GM23248 (cell line): ENCODE results near the gene LRP3. TPM values are rescaled to one million over a fixed set of nuclear protein-coding genes. Genes with fewer than 3 reads are reported as not detected.
"Not testable (repeated sequence)": the region's sequence is repeated elsewhere in the genome, so short reads cannot be mapped to it uniquely, and the experiment has no call there.

Experiments used
- DNase-seq: peaks from one replicate; pipeline ENCODE4 v3.0.0-alpha.2; 2015
- H2AFZ ChIP-seq: fragments of 200-600 bp; sonication (generic); 2 replicates; pipeline ENCODE4 v1.6.1; 2016; ENCODE audit warnings: antibody characterized with exemption
- H3F3A ChIP-seq: fragments of 200-600 bp; sonication (generic); 2 replicates; pipeline ENCODE4 v1.6.1; 2016; ENCODE audit warnings: mild to moderate bottlenecking, antibody characterized with exemption, mixed run types; ENCODE audit not compliant: insufficient read depth
- H3K27ac ChIP-seq: fragments of 200-600 bp; sonication (generic); 2 replicates; pipeline ENCODE4 v1.5.1; 2016; ENCODE audit warnings: mild to moderate bottlenecking
- H3K27me3 ChIP-seq: fragments of 200-600 bp; sonication (generic); replicated peaks from 2 replicates; pipeline ENCODE4 v1.6.1; 2016; ENCODE audit warnings: mild to moderate bottlenecking; ENCODE audit not compliant: insufficient read depth
- H3K36me3 ChIP-seq: fragments of 200-600 bp; sonication (generic); 2 replicates; pipeline ENCODE4 v1.6.1; 2016; ENCODE audit warnings: low read depth, mild to moderate bottlenecking
- H3K4me1 ChIP-seq: fragments of 200-600 bp; sonication (generic); 2 replicates; pipeline ENCODE4 v1.6.1; 2016; ENCODE audit warnings: mild to moderate bottlenecking; ENCODE audit not compliant: insufficient read depth
- H3K4me2 ChIP-seq: fragments of 200-600 bp; sonication (generic); one replicate; pipeline ENCODE4 v1.6.1; 2016; ENCODE audit warnings: mild to moderate bottlenecking; ENCODE audit not compliant: unreplicated experiment
- H3K4me3 ChIP-seq: fragments of 200-600 bp; sonication (generic); 2 replicates; pipeline ENCODE4 v1.5.1; 2016; ENCODE audit warnings: mild to moderate bottlenecking
- H3K79me2 ChIP-seq: fragments of 200-600 bp; sonication (generic); 2 replicates; pipeline ENCODE4 v1.6.1; 2016; ENCODE audit warnings: mild to moderate bottlenecking; ENCODE audit not compliant: insufficient read depth
- H3K9ac ChIP-seq: fragments of 200-600 bp; sonication (generic); 2 replicates; pipeline ENCODE4 v1.6.1; 2016; ENCODE audit warnings: mild to moderate bottlenecking
- H3K9me2 ChIP-seq: fragments of 200-600 bp; sonication (generic); 2 replicates; pipeline ENCODE4 v1.6.1; 2016; ENCODE audit warnings: mixed run types, mild to moderate bottlenecking, moderate library complexity; ENCODE audit not compliant: insufficient read depth
- H3K9me3 ChIP-seq: fragments of 200-600 bp; sonication (generic); one replicate; pipeline ENCODE4 v1.6.1; 2017; ENCODE audit warnings: low read depth
- H4K20me1 ChIP-seq: fragments of 200-600 bp; sonication (generic); 2 replicates; pipeline ENCODE4 v1.6.0; 2016; ENCODE audit not compliant: insufficient read depth
- EZH2 ChIP-seq: fragments of 200-600 bp; sonication (generic); IDR thresholded peaks from 2 replicates; pipeline ENCODE4 v1.6.1; 2018; ENCODE audit warnings: antibody characterized with exemption, mild to moderate bottlenecking; ENCODE audit not compliant: insufficient read depth, poor library complexity, severe bottlenecking
- EZH2phosphoT487 ChIP-seq: fragments of 200-600 bp; sonication (generic); IDR thresholded peaks from 2 replicates; pipeline ENCODE4 v1.6.1; 2018; ENCODE audit warnings: antibody characterized with exemption, moderate library complexity, mild to moderate bottlenecking, low read depth; ENCODE audit not compliant: insufficient read depth
- WGBS, 2 experiments: methylation state at CpG; one replicate each; pipeline ENCODE4 v1.1.6; 2015 to 2017; ENCODE audit warnings: low lambda C conversion rate in 2 of 2, low coverage in 1 of 2; ENCODE audit errors: missing lambda C conversion rate in 2 of 2; 5-methylcytosine and 5-hydroxymethylcytosine counted together
- in situ Hi-C: fragments of 300-500 bp; cut with MboI; formaldehyde crosslinking; loops from 2 replicates; pipeline ENCODE4 v1.15.0; 2020
- polyA plus RNA-seq: library from polyadenylated mRNA; unstranded; fragments of >200 nt; fragmentation: Nextera tagmentation; extraction: Ambion mirVana; gene quantifications from 2 replicates; pipeline ENCODE4 v1.2.1, GENCODE V29; 2016
- total RNA-seq: library from RNA; depleted of rRNA; stranded (reverse); fragments of >200 nt; shearing (Covaris generic); gene quantifications from 2 replicates; pipeline ENCODE4 v1.2.3, GENCODE V29; 2014

Gene LRP3
- total and polyA plus RNA-seq, 2 experiments from 2014 or later: 2.9 to 58.3 TPM

DNA sequence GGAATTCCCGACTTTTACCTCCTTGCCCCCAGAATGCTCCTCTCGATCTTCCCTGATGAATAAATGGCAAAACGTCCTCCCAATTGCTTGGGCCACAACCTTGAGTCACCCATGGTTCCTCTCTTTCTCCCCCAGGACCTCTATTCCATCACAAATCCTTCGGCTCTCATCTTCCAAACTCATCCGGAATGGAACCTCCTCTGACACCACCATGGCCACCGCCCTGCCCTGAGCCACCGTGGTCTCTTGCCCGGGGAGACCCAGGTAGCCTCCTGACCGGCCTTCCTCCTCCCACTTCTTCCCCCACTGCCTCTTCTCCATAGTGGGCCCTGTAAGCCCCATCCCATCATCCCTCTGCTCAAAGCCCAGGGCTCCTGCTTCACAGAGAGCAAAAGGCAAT is 26.6 kb downstream of the LRP3 start:
- H3K79me2 ChIP-seq: no peaks in the 10 kb centered on the region
- no peak overlapping the region for H3K27ac ChIP-seq
- peaks cover 14% of the 10 kb centered on the region for H3K27me3 ChIP-seq
- 67 to 70% methylated on average over 9 of the region's 9 CpGs for WGBS, 2 experiments
- no peaks in the 10 kb centered on the region for H3K4me1 ChIP-seq
- TF ChIP-seq EZH2phosphoT487 (no peak), EZH2 (no peak)
- no peaks in the 10 kb centered on the region for H3K36me3 ChIP-seq
- no peaks in the 10 kb centered on the region for H3K9me2 ChIP-seq
- in situ Hi-C loops: no loop called here
- no peaks in the 10 kb centered on the region for H4K20me1 ChIP-seq
- H2AFZ ChIP-seq: no peak overlapping the region
- H3K9me3 ChIP-seq: no peaks in the 10 kb centered on the region
- DNase-seq: no peak
- no peaks in the 10 kb centered on the region for H3F3A ChIP-seq
- no peak overlapping the region for H3K4me3 ChIP-seq
- H3K9ac ChIP-seq: no peak overlapping the region
- no peak overlapping the region for H3K4me2 ChIP-seq

DNA sequence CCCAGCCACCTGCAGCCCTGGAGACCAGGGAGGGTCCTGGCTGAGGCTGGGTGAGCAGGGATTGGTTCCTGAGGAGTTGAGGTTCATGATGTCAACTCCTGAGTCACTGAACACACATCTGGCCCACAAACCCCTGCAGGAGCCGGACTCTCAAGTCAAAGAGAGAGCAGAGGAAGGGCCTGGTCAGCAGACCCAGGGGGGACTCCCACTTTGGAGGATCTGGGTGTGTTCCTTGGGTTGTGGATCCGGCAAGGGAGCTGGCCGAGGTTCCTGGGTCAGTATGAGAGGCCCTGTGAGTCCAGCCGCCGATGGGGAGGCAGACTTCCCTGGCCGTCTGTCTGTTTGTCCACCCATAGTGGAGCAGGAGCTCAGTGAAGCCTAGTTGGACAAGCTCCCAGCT is 27.5 kb downstream of the LRP3 start:
- H3K9me2 ChIP-seq: no peaks in the 10 kb centered on the region
- no peaks in the 10 kb centered on the region for H3K36me3 ChIP-seq
- H4K20me1 ChIP-seq: no peaks in the 10 kb centered on the region
- H3K4me1 ChIP-seq: no peaks in the 10 kb centered on the region
- DNase-seq: peak; percentile 10
- TF ChIP-seq EZH2: no peak
- no peak for TF ChIP-seq EZH2phosphoT487
- H3K4me2 ChIP-seq: no peak overlapping the region
- WGBS, 2 experiments: 50 to 62% methylated on average over 6 of the region's 6 CpGs
- no peak overlapping the region for H3K4me3 ChIP-seq
- H3K27ac ChIP-seq: no peak overlapping the region
- no peak overlapping the region for H3K9ac ChIP-seq
- no peaks in the 10 kb centered on the region for H3F3A ChIP-seq
- in situ Hi-C loops: no loop called here
- H3K9me3 ChIP-seq: no peaks in the 10 kb centered on the region
- H2AFZ ChIP-seq: no peak overlapping the region
- peaks cover 23% of the 10 kb centered on the region for H3K27me3 ChIP-seq
- no peaks in the 10 kb centered on the region for H3K79me2 ChIP-seq

DNA sequence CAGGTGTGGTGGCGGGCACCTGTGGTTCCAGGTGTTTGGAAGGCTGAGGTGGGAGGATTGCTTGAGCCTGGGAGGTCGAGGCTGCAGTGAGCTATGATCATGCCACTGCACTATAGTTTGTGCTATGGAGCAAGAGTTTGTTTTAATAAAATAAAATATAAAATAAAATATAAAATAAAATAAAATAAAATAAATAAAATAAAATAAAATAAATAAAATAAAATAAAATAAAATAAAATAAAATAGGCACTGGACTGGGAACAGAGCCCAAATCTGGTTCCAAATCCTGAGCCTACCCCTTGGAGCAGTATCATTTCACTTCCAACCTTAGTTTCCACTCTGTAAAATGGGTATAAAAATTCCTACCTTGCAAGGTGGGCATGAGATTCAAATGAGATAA is 28.1 kb downstream of the LRP3 start:
- H3K9ac ChIP-seq, DNase-seq, H3K79me2 ChIP-seq, H3K27ac ChIP-seq, H3K36me3 ChIP-seq, H3K9me3 ChIP-seq, H3K9me2 ChIP-seq, H3K4me2 ChIP-seq, H3K4me1 ChIP-seq, H3K4me3 ChIP-seq, H4K20me1 ChIP-seq, H2AFZ ChIP-seq, in situ Hi-C loops, H3F3A ChIP-seq: not testable (repeated sequence)
- peaks cover 26% of the 10 kb centered on the region for H3K27me3 ChIP-seq
- WGBS, 2 experiments: 64 to 67% methylated on average over 2 of the region's 2 CpGs

DNA sequence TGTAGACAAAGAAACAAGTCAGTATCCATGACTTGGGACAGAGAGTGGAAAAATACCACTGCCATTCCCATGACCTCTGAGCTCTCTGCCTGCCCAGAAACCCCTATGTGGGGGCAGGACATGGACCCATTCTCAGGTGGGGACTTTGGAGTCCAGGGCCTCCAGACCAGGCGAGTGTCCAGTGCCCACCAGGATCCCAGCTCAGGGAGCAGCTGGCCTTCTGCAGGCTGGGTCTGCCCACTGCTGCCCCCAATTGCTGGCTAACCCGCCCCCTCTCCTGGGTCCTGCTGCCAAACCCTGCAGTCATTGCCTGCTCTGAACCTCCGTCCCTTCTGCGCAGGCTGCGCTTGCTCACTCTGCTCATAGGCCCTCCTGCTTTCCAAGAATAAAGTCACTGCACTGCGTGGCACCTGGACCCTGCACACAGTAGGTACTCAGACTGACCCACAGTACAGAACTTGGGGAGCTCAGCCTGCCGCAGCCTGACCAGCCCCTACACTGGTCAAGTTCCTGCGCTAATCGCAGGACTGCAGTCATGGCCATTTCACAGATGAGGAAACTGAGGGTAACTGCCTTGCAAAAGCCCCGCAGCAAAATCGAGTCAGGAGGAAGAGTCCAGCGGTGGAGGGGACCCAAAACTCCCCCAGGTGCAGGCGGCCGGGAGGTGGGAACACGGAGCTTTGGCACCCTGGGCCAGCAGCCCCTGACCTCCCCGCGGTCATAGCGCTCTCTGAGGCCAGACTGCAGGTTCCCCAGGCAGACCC is 30.7 kb downstream of the LRP3 start:
- DNase-seq: no peak
- peaks cover 42% of the 10 kb centered on the region for H3K27me3 ChIP-seq
- no peak overlapping the region for H2AFZ ChIP-seq
- H3K9me3 ChIP-seq: no peaks in the 10 kb centered on the region
- H3K9me2 ChIP-seq: no peaks in the 10 kb centered on the region
- H3K27ac ChIP-seq: no peak overlapping the region
- H3K4me1 ChIP-seq: no peaks in the 10 kb centered on the region
- no peak overlapping the region for H3K4me2 ChIP-seq
- H3K4me3 ChIP-seq: no peak overlapping the region
- no peaks in the 10 kb centered on the region for H3K79me2 ChIP-seq
- in situ Hi-C loops: no loop called here
- no peaks in the 10 kb centered on the region for H3F3A ChIP-seq
- TF ChIP-seq EZH2: no peak
- TF ChIP-seq EZH2phosphoT487: no peak
- H4K20me1 ChIP-seq: no peaks in the 10 kb centered on the region
- H3K9ac ChIP-seq: no peak overlapping the region
- H3K36me3 ChIP-seq: no peaks in the 10 kb centered on the region
- WGBS, 2 experiments: 55 to 60% methylated on average over 15 to 18 of the region's 18 CpGs
